ENCODE results near the gene PEAR1. TPM values are rescaled to one million over a fixed set of nuclear protein-coding genes. Genes with fewer than 3 reads are reported as not detected.

The PEAR1 gene
- total RNA-seq, 2 donors from 2014 or later = 7.9 to 12.5 TPM

- TF ChIP-seq CTCF (IDR thresholded peaks at IDR 0.05) = no peak
- Histone ChIP-seq H3K4me3 (no peak overlapping the region), H3K27ac (no peak overlapping the region), H3K4me1 (no peaks in the 10 kb centered on the region), H3K9me3 (no peaks in the 10 kb centered on the region), H3K36me3 (peaks cover 79% of the 10 kb centered on the region), H3K27me3 (no peaks in the 10 kb centered on the region)
- no peak for DNase-seq (ENCODE audit: low spot score)
Observed at GRCh38 chr1:156957634-156958033, 64.1 kb downstream of the PEAR1 start.

GRCh38 chr1:156958247-156958714 is 64.8 kb downstream of the PEAR1 start:
- Histone ChIP-seq H3K27ac (no peak overlapping the region), H3K36me3 (peaks cover 85% of the 10 kb centered on the region), H3K4me3 (no peak overlapping the region), H3K27me3 (no peaks in the 10 kb centered on the region), H3K9me3 (no peaks in the 10 kb centered on the region), H3K4me1 (no peaks in the 10 kb centered on the region)
- TF ChIP-seq CTCF (IDR thresholded peaks at IDR 0.05) = no peak
- no peak for DNase-seq (ENCODE audit: low spot score)

GRCh38 chr1:156959414-156959813 is 65.9 kb downstream of the PEAR1 start:
- DNase-seq (ENCODE audit: low spot score) = no peak
- Histone ChIP-seq H3K36me3 (peaks cover 92% of the 10 kb centered on the region), H3K27me3 (no peaks in the 10 kb centered on the region), H3K4me1 (no peaks in the 10 kb centered on the region), H3K4me3 (no peak overlapping the region), H3K9me3 (no peaks in the 10 kb centered on the region), H3K27ac (no peak overlapping the region)
- no peak for TF ChIP-seq CTCF (IDR thresholded peaks at IDR 0.05)

GRCh38 chr1:156959925-156960324 is 66.4 kb downstream of the PEAR1 start:
- no peak for DNase-seq (ENCODE audit: low spot score)
- Histone ChIP-seq H3K27ac (no peak overlapping the region), H3K27me3 (no peaks in the 10 kb centered on the region), H3K4me3 (no peak overlapping the region), H3K9me3 (no peaks in the 10 kb centered on the region), H3K36me3 (peaks cover 87% of the 10 kb centered on the region), H3K4me1 (no peaks in the 10 kb centered on the region)
- TF ChIP-seq CTCF (IDR thresholded peaks at IDR 0.05) = no peak

GRCh38 chr1:156961709-156962108 is 68.2 kb downstream of the PEAR1 start:
- H3K27me3 ChIP-seq = no peaks in the 10 kb centered on the region
- peaks cover 69% of the 10 kb centered on the region for H3K36me3 ChIP-seq
- H3K4me3 ChIP-seq = no peak overlapping the region
- H3K4me1 ChIP-seq = no peaks in the 10 kb centered on the region
- no peak overlapping the region for H3K27ac ChIP-seq
- TF ChIP-seq CTCF (IDR thresholded peaks at IDR 0.05) = no peak
- DNase-seq (ENCODE audit: low spot score) = no peak
- H3K9me3 ChIP-seq = no peaks in the 10 kb centered on the region

GRCh38 chr1:156963621-156964020 is 70.1 kb downstream of the PEAR1 start:
- no peak for DNase-seq (ENCODE audit: low spot score)
- H3K9me3 ChIP-seq = no peaks in the 10 kb centered on the region
- no peak overlapping the region for H3K27ac ChIP-seq
- H3K4me1 ChIP-seq = no peaks in the 10 kb centered on the region
- no peaks in the 10 kb centered on the region for H3K27me3 ChIP-seq
- no peak overlapping the region for H3K4me3 ChIP-seq
- H3K36me3 ChIP-seq = peaks cover 69% of the 10 kb centered on the region
- TF ChIP-seq CTCF (IDR thresholded peaks at IDR 0.05) = no peak
